HL-60 (cell line): Measurements from ENCODE around the gene CACNA1S.

Source experiments
- DNase-seq, 2 experiments: peaks; one replicate each; pipeline ENCODE4 v3.0.0-alpha.2; 2010 to 2020; ENCODE audit warnings: low read depth in 1 of 2, low spot score in 1 of 2
- H3K27ac ChIP-seq: fragments of 250-450 bp; sonication (Bioruptor Pico); replicated peaks from 2 replicates; pipeline ENCODE4 v1.5.1; 2020; ENCODE audit warnings: mild to moderate bottlenecking, moderate library complexity
- H3K27me3 ChIP-seq: fragments of 250-450 bp; sonication (Bioruptor Pico); 2 replicates; pipeline ENCODE4 v1.5.1; 2021; ENCODE audit warnings: mild to moderate bottlenecking, moderate library complexity; ENCODE audit not compliant: insufficient read depth, poor library complexity, severe bottlenecking
- H3K4me3 ChIP-seq: replicated peaks from 2 replicates; pipeline ENCODE4 v1.5.1; 2011; ENCODE audit warnings: mild to moderate bottlenecking, control low read depth, low read length; ENCODE audit not compliant: insufficient read depth
- CTCF ChIP-seq: IDR thresholded peaks from one replicate; pipeline ENCODE4 v1.5.1; 2011; ENCODE audit warnings: low read length, control low read depth, inconsistent platforms; ENCODE audit not compliant: insufficient read depth
- GABPA ChIP-seq: IDR thresholded peaks from 2 replicates; pipeline ENCODE4 v1.6.1; 2012; ENCODE audit warnings: low read depth
- POLR2AphosphoS5 ChIP-seq: IDR thresholded peaks from 2 replicates; pipeline ENCODE4 v1.6.1; 2012; ENCODE audit warnings: low read depth
- SPI1 ChIP-seq: IDR thresholded peaks from 2 replicates; pipeline ENCODE4 v1.6.1; 2012; ENCODE audit warnings: low read depth, mild to moderate bottlenecking, borderline replicate concordance
- TF ChIP-seq, protein P1 (sequence below): IDR thresholded peaks from 2 replicates; pipeline ENCODE4 v1.6.1; 2012; ENCODE audit warnings: low read depth; ENCODE audit not compliant: insufficient replicate concordance

CACNA1S gene

DNA sequence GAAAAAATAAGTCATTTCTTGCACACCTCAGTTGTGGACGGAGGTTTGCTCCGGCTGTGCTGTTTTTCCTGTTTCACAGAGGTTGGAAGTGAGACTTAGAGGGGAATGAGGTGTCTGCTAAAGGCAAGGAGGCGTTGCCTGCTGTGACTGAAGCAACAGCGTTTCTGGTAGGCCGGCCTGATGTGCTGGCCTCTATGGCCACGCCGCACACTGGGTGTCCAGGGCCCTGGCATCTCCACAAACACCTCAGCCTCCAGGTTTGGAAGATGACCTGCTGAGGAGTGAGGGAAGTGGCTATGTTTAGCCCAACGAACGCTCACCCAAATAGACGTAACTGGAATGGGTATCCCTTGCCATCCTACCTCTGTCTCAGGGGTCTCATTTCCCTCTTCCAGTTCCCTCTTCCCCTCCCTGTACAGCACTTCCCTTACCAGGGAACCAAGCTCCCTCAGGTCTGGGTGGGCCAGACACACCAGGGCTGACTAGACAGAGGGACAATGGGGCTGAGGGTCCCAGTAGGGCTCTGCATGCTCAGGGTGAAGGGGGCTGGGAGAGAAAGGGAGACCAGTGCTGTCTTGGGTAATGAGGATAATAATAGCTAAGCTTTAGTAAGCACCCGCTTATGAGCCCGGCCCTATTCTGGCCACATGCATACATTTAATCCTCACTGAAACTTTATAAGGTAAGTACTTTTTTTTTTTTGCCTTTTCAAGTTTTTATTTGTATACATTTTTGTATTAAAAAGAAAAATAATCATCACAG is 11.9 kb downstream of the CACNA1S start:
- Histone ChIP-seq H3K27me3 (no peaks in the 10 kb centered on the region), H3K27ac (no peak overlapping the region), H3K4me3 (no peak overlapping the region)
- DNase-seq, result no peak
- TF ChIP-seq SPI1 (no peak), POLR2AphosphoS5 (no peak), CTCF (no peak)

- H3K27me3 ChIP-seq, result no peaks in the 10 kb centered on the region
- no peak for TF ChIP-seq SPI1
- TF ChIP-seq, protein P1, sequence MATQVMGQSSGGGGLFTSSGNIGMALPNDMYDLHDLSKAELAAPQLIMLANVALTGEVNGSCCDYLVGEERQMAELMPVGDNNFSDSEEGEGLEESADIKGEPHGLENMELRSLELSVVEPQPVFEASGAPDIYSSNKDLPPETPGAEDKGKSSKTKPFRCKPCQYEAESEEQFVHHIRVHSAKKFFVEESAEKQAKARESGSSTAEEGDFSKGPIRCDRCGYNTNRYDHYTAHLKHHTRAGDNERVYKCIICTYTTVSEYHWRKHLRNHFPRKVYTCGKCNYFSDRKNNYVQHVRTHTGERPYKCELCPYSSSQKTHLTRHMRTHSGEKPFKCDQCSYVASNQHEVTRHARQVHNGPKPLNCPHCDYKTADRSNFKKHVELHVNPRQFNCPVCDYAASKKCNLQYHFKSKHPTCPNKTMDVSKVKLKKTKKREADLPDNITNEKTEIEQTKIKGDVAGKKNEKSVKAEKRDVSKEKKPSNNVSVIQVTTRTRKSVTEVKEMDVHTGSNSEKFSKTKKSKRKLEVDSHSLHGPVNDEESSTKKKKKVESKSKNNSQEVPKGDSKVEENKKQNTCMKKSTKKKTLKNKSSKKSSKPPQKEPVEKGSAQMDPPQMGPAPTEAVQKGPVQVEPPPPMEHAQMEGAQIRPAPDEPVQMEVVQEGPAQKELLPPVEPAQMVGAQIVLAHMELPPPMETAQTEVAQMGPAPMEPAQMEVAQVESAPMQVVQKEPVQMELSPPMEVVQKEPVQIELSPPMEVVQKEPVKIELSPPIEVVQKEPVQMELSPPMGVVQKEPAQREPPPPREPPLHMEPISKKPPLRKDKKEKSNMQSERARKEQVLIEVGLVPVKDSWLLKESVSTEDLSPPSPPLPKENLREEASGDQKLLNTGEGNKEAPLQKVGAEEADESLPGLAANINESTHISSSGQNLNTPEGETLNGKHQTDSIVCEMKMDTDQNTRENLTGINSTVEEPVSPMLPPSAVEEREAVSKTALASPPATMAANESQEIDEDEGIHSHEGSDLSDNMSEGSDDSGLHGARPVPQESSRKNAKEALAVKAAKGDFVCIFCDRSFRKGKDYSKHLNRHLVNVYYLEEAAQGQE, result no peak
- no peak for TF ChIP-seq GABPA
- TF ChIP-seq POLR2AphosphoS5, result no peak
- no peak for TF ChIP-seq CTCF
- no peak overlapping the region for H3K4me3 ChIP-seq
- no peak for DNase-seq
- no peak overlapping the region for H3K27ac ChIP-seq
These were observed 13.1 kb downstream of the CACNA1S start for GRCh38 chr1:201098992-201099677.

DNA sequence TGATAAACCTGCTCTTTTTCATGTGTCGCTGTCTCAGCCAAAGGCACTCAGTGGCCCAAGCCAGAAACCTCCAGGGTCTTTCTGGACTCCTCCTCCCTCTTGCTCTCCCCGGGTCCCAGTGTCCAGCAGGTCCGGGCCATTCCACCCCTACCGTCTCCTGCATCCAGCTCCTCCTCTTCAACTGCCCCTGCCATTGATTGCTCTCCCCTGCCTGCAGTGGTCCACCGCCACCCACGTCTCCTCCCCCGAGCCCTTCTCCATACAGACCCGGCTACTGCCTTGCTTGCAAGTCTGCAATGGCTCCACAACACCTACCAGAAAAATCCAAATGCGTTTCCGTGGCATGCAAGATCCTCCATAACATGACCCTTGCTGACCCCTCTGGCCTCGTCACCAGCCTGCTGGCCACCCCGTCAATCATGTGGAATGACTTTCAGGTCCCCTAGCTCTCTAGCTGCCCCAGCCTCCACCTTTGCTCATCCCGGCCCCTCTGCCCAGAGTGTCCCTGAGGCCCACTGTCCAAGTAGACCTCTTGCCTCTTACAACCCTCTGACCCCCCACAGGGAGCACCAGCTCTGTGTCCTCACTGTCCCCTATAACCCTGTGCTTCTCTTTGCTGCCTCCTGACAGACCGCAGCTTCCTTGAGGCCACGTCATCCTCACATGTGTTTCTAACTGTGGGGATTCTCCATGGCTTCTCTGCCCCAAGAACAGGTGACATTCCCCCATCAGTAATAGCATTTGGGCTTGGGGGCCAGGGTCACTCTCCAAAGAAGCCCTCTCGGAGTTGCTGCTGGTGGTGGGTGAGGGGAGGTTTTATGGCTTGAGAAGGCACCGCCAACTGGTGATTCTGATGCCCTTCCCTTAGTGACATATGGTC is 15.0 kb downstream of the CACNA1S start:
- DNase-seq, result no peak
- H3K27ac ChIP-seq, result no peak overlapping the region
- TF ChIP-seq POLR2AphosphoS5 (no peak), SPI1 (no peak), CTCF (no peak), GABPA (no peak)
- TF ChIP-seq, protein P1, result no peak
- H3K27me3 ChIP-seq, result no peaks in the 10 kb centered on the region
- no peak overlapping the region for H3K4me3 ChIP-seq
